HCT116 (cell line): ENCODE measurements around the gene AGBL1. TPM values are rescaled to one million over a fixed set of nuclear protein-coding genes. Genes with fewer than 3 reads are reported as not detected.

ENCODE experiments used
- ATAC-seq: fragments of 200-7000 bp; cut with Tn5 transposase; 2 replicates; pipeline ENCODE4 v1.9.1; 2020; ENCODE audit warnings: mild to moderate bottlenecking, moderate library complexity
- BruUV-seq: library from RNA; stranded (reverse); fragments of 400-500 nt; replicated peaks from 2 replicates; lab custom pipeline; 2021; lab: Mats Ljungman, UMichigan
- CTCF ChIA-PET: fragments of 300-600 bp; sonication (Branson Sonifier 250); formaldehyde crosslinking; loops from one replicate; lab custom pipeline; 2021; ENCODE audit warnings: antibody characterized with exemption; lab: Charles Lee
- POLR2A ChIA-PET: fragments of 300-600, 350-600 bp; sonication (Branson Sonifier 250); formaldehyde crosslinking; loops from one replicate; lab custom pipeline; 2021; ENCODE audit warnings: antibody characterized with exemption; lab: Charles Lee
- RAD21 ChIA-PET, 2 experiments: fragments of 300-600 bp; sonication (Branson Sonifier 250); formaldehyde crosslinking; loops; one replicate each; lab custom pipeline; 2023; ENCODE audit warnings: low total read pairs in 2 of 2; ENCODE audit not compliant: uncharacterized antibody in 2 of 2, unreplicated experiment in 2 of 2, low non-redundant PET in 1 of 2; lab: Charles Lee
- DNase-seq: peaks from one replicate; pipeline ENCODE4 v3.0.0-alpha.2; 2010; ENCODE audit warnings: low read depth, low spot score
- H2AFZ ChIP-seq: fragments of 200-600 bp; shearing (Covaris generic), sonication (generic); 2 replicates; pipeline ENCODE4 v1.6.1; 2017; ENCODE audit warnings: low read depth, mixed run types, mixed read lengths, antibody characterized with exemption, low read length; ENCODE audit not compliant: poor library complexity, severe bottlenecking
- H3K27ac ChIP-seq: 2 replicates; pipeline ENCODE4 v1.5.1; 2012; ENCODE audit warnings: low read depth, low read length
- H3K27me3 ChIP-seq: fragments of 200-600 bp; sonication (generic); 2 replicates; pipeline ENCODE4 v1.6.1; 2016; ENCODE audit warnings: mixed run types, low read length, mixed read lengths; ENCODE audit not compliant: insufficient read depth
- H3K36me3 ChIP-seq, 2 experiments: fragments of 200-500 bp in 1 of 2; fragments of 200-600 bp in 1 of 2; sonication (Bioruptor generic) in 1 of 2; sonication (generic) in 1 of 2; 2 replicates each; pipeline versions ENCODE4 v1.5.1 to v1.6.1; 2014 to 2016; ENCODE audit warnings: low read length in 2 of 2, inconsistent platforms in 1 of 2, mixed read lengths in 1 of 2, mixed run types in 1 of 2; ENCODE audit not compliant: insufficient read depth in 2 of 2, control insufficient read depth in 1 of 2
- H3K4me1 ChIP-seq, 2 experiments: fragments of 200-600 bp in 1 of 2; sonication (generic) in 1 of 2; 2 replicates each; pipeline versions ENCODE4 v1.5.1 to v1.6.1; 2012 to 2017; ENCODE audit warnings: low read length in 2 of 2, inconsistent platforms in 1 of 2, mild to moderate bottlenecking in 1 of 2, mixed read lengths in 1 of 2, mixed run types in 1 of 2, moderate library complexity in 1 of 2; ENCODE audit not compliant: insufficient read depth in 2 of 2, control insufficient read depth in 1 of 2
- H3K4me2 ChIP-seq: fragments of 200-600 bp; sonication (generic); 2 replicates; pipeline ENCODE4 v1.6.1; 2017; ENCODE audit warnings: mixed run types, low read length, mixed read lengths
- H3K4me3 ChIP-seq, 2 experiments: fragments of 200-600 bp in 1 of 2; sonication (generic) in 1 of 2; replicated peaks in 1 of 2; 2 replicates each; pipeline ENCODE4 v1.5.1; 2011 to 2016; ENCODE audit warnings: low read length in 2 of 2, control low read depth in 1 of 2, low read depth in 1 of 2, mild to moderate bottlenecking in 1 of 2, mixed read lengths in 1 of 2, mixed run types in 1 of 2
- H3K79me2 ChIP-seq: fragments of 200-600 bp; sonication (generic); 2 replicates; pipeline ENCODE4 v1.6.1; 2017; ENCODE audit warnings: mild to moderate bottlenecking, mixed run types, low read length, moderate library complexity, mixed read lengths; ENCODE audit not compliant: insufficient read depth
- H3K9ac ChIP-seq: fragments of 200-600 bp; sonication (generic); 2 replicates; pipeline ENCODE4 v1.6.1; 2016; ENCODE audit warnings: low read length, mixed read lengths
- H3K9me2 ChIP-seq: fragments of 200-600 bp; sonication (generic), shearing (Covaris generic); 2 replicates; pipeline ENCODE4 v1.6.1; 2017; ENCODE audit warnings: mixed run types, mild to moderate bottlenecking, moderate library complexity; ENCODE audit not compliant: insufficient read depth
- H3K9me3 ChIP-seq, 2 experiments: fragments of 200-500 bp in 1 of 2; fragments of 200-600 bp in 1 of 2; sonication (Bioruptor generic) in 1 of 2; sonication (generic) in 1 of 2; 2 replicates each; pipeline ENCODE4 v1.6.1; 2014 to 2017; ENCODE audit warnings: low read length in 2 of 2, mixed read lengths in 2 of 2, inconsistent platforms in 1 of 2, low read depth in 1 of 2, mild to moderate bottlenecking in 1 of 2, mixed run types in 1 of 2, moderate library complexity in 1 of 2; ENCODE audit not compliant: control insufficient read depth in 1 of 2, insufficient read depth in 1 of 2
- H4K20me1 ChIP-seq: fragments of 200-600 bp; sonication (generic), shearing (Covaris generic); 2 replicates; pipeline ENCODE4 v1.6.1; 2017; ENCODE audit warnings: mixed run types, mild to moderate bottlenecking, moderate library complexity; ENCODE audit not compliant: insufficient read depth
- CBX3 ChIP-seq: IDR thresholded peaks from 2 replicates; pipeline ENCODE4 v1.6.1; 2012; ENCODE audit warnings: low read depth
- CEBPB ChIP-seq: IDR thresholded peaks from 2 replicates; pipeline ENCODE4 v1.6.1; 2012; ENCODE audit warnings: low read depth
- CTCF ChIP-seq, 3 experiments: fragments of 200-600 bp in 1 of 3; sonication (generic) in 1 of 3; IDR thresholded peaks in 2 of 3; conservative IDR thresholded peaks in 1 of 3; 2 replicates each; pipeline ENCODE4 v1.5.1; 2012 to 2017; ENCODE audit warnings: low read depth in 2 of 3, low read length in 2 of 3, antibody characterized with exemption in 1 of 3, borderline replicate concordance in 1 of 3, control low read depth in 1 of 3, mild to moderate bottlenecking in 1 of 3, mixed read lengths in 1 of 3, mixed run types in 1 of 3, moderate library complexity in 1 of 3; ENCODE audit not compliant: insufficient read depth in 1 of 3
- ELF1 ChIP-seq: IDR thresholded peaks from 2 replicates; pipeline ENCODE4 v1.6.1; 2012; ENCODE audit warnings: low read depth, borderline replicate concordance
- EZH2 ChIP-seq: fragments of 200-600 bp; sonication (generic); IDR thresholded peaks from 2 replicates; pipeline ENCODE4 v1.6.1; 2017; ENCODE audit warnings: antibody characterized with exemption, mixed run types
- EZH2phosphoT487 ChIP-seq: fragments of 200-600 bp; IDR thresholded peaks from 2 replicates; pipeline ENCODE4 v1.6.1; 2018; ENCODE audit warnings: antibody characterized with exemption, borderline replicate concordance
- FOSL1 ChIP-seq: IDR thresholded peaks from 2 replicates; pipeline ENCODE4 v1.6.1; 2012; ENCODE audit warnings: low read depth
- JUND ChIP-seq: IDR thresholded peaks from 2 replicates; pipeline ENCODE4 v1.6.1; 2012
- POLR2A ChIP-seq: IDR thresholded peaks from 2 replicates; pipeline ENCODE4 v1.7.0; 2011; ENCODE audit warnings: borderline replicate concordance; ENCODE audit not compliant: insufficient read depth, insufficient read length; ENCODE audit errors: extremely low read depth
- POLR2AphosphoS5 ChIP-seq: IDR thresholded peaks from 2 replicates; pipeline ENCODE4 v1.6.1; 2011; ENCODE audit warnings: mild to moderate bottlenecking, low read depth, low read length, moderate library complexity
- RAD21 ChIP-seq: IDR thresholded peaks from 2 replicates; pipeline ENCODE4 v1.6.1; 2012; ENCODE audit warnings: low read depth, mild to moderate bottlenecking
- SIN3A ChIP-seq: IDR thresholded peaks from 2 replicates; pipeline ENCODE4 v1.6.1; 2012; ENCODE audit warnings: low read depth
- SP1 ChIP-seq: IDR thresholded peaks from 2 replicates; pipeline ENCODE4 v1.6.1; 2012; ENCODE audit warnings: low read depth
- TCF7L2 ChIP-seq: IDR thresholded peaks from 2 replicates; pipeline ENCODE4 v1.7.0; 2011; ENCODE audit warnings: borderline replicate concordance, inconsistent platforms; ENCODE audit not compliant: insufficient read depth, insufficient read length; ENCODE audit errors: extremely low read depth
- YY1 ChIP-seq: IDR thresholded peaks from 2 replicates; pipeline ENCODE4 v1.6.1; 2011; ENCODE audit warnings: low read length, low read depth, moderate library complexity, mild to moderate bottlenecking; ENCODE audit not compliant: insufficient replicate concordance; ENCODE audit errors: extremely low read depth
- ZFX ChIP-seq: fragments of 450-650 bp; IDR thresholded peaks from 2 replicates; pipeline ENCODE4 v1.6.1; 2017
- ZNF274 ChIP-seq: fragments of 200-500 bp; sonication (Bioruptor generic); IDR thresholded peaks from 2 replicates; pipeline ENCODE4 v1.6.1; 2014; ENCODE audit warnings: mild to moderate bottlenecking, low read depth, low read length, inconsistent platforms
- intact Hi-C: fragments of 100-400 bp; cut with micrococcal nuclease; formaldehyde crosslinking; loops from 2 replicates; pipeline ENCODE4 v1.10.0; 2022
- total RNA-seq: library from RNA; stranded (reverse); gene quantifications from one replicate; pipeline ENCODE4 v1.2.1, GENCODE V29; 2021; ENCODE audit not compliant: unreplicated experiment
- TF ChIP-seq, protein P1 (sequence below): IDR thresholded peaks from 2 replicates; pipeline ENCODE4 v1.6.1; 2012; ENCODE audit warnings: low read depth
- TF ChIP-seq, protein P2 (sequence below): IDR thresholded peaks from 2 replicates; pipeline ENCODE4 v1.6.1; 2012

The AGBL1 gene
- total RNA-seq, 1 experiment from 2014 or later: not detected

DNA sequence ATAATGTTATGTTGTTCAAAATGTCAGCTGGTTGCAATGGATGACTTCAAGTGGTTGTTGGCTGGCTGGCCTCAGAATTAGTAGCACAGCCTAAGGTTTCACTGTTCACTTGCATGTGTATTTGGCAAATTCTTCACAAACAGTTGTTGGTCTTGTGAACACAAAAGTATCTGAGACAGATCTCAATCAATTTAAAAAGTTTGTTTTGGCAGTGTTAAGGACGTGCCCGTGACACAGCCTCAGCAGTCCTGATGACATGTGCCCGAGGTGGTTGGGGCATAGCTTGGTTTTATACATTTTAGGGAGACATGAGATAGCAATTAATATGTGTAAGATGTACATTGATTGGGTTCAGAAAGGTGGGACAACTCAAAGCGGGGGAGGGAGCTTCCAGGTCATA, 436.0 kb downstream of the AGBL1 start (continued):
- TF ChIP-seq CTCF (IDR thresholded peaks at IDR 0.05 in 2 of 3, conservative IDR thresholded peaks at IDR 0.05 in 1 of 3; ENCODE audit: borderline replicate concordance in 1 of 3, insufficient read depth in 1 of 3, low read depth in 2 of 3, low read length in 2 of 3) (no peak), YY1 (no peak)

- Histone ChIP-seq H3K36me3 (no peaks in the 10 kb centered on the region), H3K9ac (no peak overlapping the region), H3K79me2 (no peaks in the 10 kb centered on the region), H3K4me3 (no peak overlapping the region), H3K27me3 (no peaks in the 10 kb centered on the region), H3K9me3 (peaks cover 19 to 32% of the 10 kb centered on the region in 2 experiments; a peak in 2 of 4 replicates), H3K4me2 (no peak overlapping the region), H3K9me2 (no peaks in the 10 kb centered on the region), H2AFZ (no peak overlapping the region), H3K4me1 (no peaks in the 10 kb centered on the region), H4K20me1 (no peaks in the 10 kb centered on the region), H3K27ac (no peak overlapping the region)
- DNase-seq: no peak
- ChIA-PET CTCF (no interaction called here), RAD21 (no interaction called here), POLR2A (no interaction called here)
- no TSS peak for BruUV-seq
- ATAC-seq: no peak
- intact Hi-C loops: no loop called here
- no peak for TF ChIP-seq CEBPB
- TF ChIP-seq POLR2A: no peak
- TF ChIP-seq ZNF274: no peak
- no peak for TF ChIP-seq RAD21
- TF ChIP-seq, protein P1, sequence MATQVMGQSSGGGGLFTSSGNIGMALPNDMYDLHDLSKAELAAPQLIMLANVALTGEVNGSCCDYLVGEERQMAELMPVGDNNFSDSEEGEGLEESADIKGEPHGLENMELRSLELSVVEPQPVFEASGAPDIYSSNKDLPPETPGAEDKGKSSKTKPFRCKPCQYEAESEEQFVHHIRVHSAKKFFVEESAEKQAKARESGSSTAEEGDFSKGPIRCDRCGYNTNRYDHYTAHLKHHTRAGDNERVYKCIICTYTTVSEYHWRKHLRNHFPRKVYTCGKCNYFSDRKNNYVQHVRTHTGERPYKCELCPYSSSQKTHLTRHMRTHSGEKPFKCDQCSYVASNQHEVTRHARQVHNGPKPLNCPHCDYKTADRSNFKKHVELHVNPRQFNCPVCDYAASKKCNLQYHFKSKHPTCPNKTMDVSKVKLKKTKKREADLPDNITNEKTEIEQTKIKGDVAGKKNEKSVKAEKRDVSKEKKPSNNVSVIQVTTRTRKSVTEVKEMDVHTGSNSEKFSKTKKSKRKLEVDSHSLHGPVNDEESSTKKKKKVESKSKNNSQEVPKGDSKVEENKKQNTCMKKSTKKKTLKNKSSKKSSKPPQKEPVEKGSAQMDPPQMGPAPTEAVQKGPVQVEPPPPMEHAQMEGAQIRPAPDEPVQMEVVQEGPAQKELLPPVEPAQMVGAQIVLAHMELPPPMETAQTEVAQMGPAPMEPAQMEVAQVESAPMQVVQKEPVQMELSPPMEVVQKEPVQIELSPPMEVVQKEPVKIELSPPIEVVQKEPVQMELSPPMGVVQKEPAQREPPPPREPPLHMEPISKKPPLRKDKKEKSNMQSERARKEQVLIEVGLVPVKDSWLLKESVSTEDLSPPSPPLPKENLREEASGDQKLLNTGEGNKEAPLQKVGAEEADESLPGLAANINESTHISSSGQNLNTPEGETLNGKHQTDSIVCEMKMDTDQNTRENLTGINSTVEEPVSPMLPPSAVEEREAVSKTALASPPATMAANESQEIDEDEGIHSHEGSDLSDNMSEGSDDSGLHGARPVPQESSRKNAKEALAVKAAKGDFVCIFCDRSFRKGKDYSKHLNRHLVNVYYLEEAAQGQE: no peak
- TF ChIP-seq CBX3: no peak
- TF ChIP-seq JUND: no peak
- no peak for TF ChIP-seq YY1
- TF ChIP-seq, protein P2, sequence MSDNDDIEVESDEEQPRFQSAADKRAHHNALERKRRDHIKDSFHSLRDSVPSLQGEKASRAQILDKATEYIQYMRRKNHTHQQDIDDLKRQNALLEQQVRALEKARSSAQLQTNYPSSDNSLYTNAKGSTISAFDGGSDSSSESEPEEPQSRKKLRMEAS: no peak
- TF ChIP-seq FOSL1: no peak
- no peak for TF ChIP-seq EZH2
- no peak for TF ChIP-seq EZH2phosphoT487
- no peak for TF ChIP-seq ELF1
- no peak for TF ChIP-seq SIN3A
- TF ChIP-seq SP1: no peak
- no peak for TF ChIP-seq POLR2AphosphoS5
- TF ChIP-seq CTCF (IDR thresholded peaks at IDR 0.05 in 2 of 3, conservative IDR thresholded peaks at IDR 0.05 in 1 of 3; ENCODE audit: borderline replicate concordance in 1 of 3, insufficient read depth in 1 of 3, low read depth in 2 of 3, low read length in 2 of 3): no peak
- no peak for TF ChIP-seq ZFX
- no peak for TF ChIP-seq TCF7L2
These were observed 443.1 kb downstream of the AGBL1 start for GRCh38 chr15:86522721-86523120.
